ENCODE data around the gene ZNF185. TPM values are rescaled to one million over a fixed set of nuclear protein-coding genes. Genes with fewer than 3 reads are reported as not detected.
A peak's percentile ranks its signal among the peaks of the same experiment; 100 is the strongest.

ZNF185 gene
- total RNA-seq, 2 donors from 2014 or later, result 13.5 to 20.7 TPM

GRCh38 chrX:152902502-152902820, 4.6 kb downstream of the ZNF185 start:
- 93% methylated on average over 4 of the region's 4 CpGs; no CpG with 5 or more reads in 1 of the 2 experiments for WGBS, 2 experiments (ENCODE audit: insufficient coverage in 1 of 2, insufficient read length in 1 of 2)
- no peak overlapping the region for H3K27ac ChIP-seq (ENCODE audit: low read depth, low read length)
- H3K4me1 ChIP-seq (ENCODE audit: control insufficient read depth, insufficient read depth, low read length), result no peaks in the 10 kb centered on the region
- H3K27me3 Mint-ChIP-seq (ENCODE audit: insufficient read depth), result peaks cover 14% of the 10 kb centered on the region
- no peak for TF ChIP-seq CTCF (conservative IDR thresholded peaks at IDR 0.05)
- H3K36me3 Mint-ChIP-seq (ENCODE audit: low read depth), result peaks cover 2% of the 10 kb centered on the region
- no peaks in the 10 kb centered on the region for H3K36me3 ChIP-seq (ENCODE audit: control insufficient read depth, insufficient read depth, low read length)
- H3K27me3 ChIP-seq (ENCODE audit: control insufficient read depth, insufficient read depth, low read length, poor library complexity, severe bottlenecking), result no peaks in the 10 kb centered on the region
- H3K4me3 ChIP-seq (ENCODE audit: low read length), result no peak overlapping the region
- H3K4me3 Mint-ChIP-seq, result no peak overlapping the region
- H3K9me3 ChIP-seq (ENCODE audit: control insufficient read depth, low read length), result no peaks in the 10 kb centered on the region
- peaks cover 9% of the 10 kb centered on the region for H3K4me1 Mint-ChIP-seq
- peak; percentile 42 for DNase-seq
- no peak overlapping the region for H3K27ac Mint-ChIP-seq
- H3K9ac ChIP-seq (ENCODE audit: extremely low read depth, low read length, poor library complexity, severe bottlenecking), result no peak overlapping the region
- H3K9me3 Mint-ChIP-seq, result peaks cover 46% of the 10 kb centered on the region

- no peaks in the 10 kb centered on the region for H3K36me3 ChIP-seq (ENCODE audit: control insufficient read depth, insufficient read depth, low read length)
- WGBS, 2 experiments (ENCODE audit: insufficient coverage in 1 of 2, insufficient read length in 1 of 2), result 91% methylated on average over 6 of the region's 9 CpGs; no CpG with 5 or more reads in 1 of the 2 experiments
- Mint-ChIP-seq H3K9me3 (peaks cover 54% of the 10 kb centered on the region), H3K27me3 (ENCODE audit: insufficient read depth) (peaks cover 14% of the 10 kb centered on the region), H3K27ac (no peak overlapping the region), H3K36me3 (ENCODE audit: low read depth) (peaks cover 2% of the 10 kb centered on the region), H3K4me3 (no peak overlapping the region), H3K4me1 (peaks cover 9% of the 10 kb centered on the region)
- H3K4me1 ChIP-seq (ENCODE audit: control insufficient read depth, insufficient read depth, low read length), result no peaks in the 10 kb centered on the region
- no peaks in the 10 kb centered on the region for H3K27me3 ChIP-seq (ENCODE audit: control insufficient read depth, insufficient read depth, low read length, poor library complexity, severe bottlenecking)
- DNase-seq, result peak; percentile 39
- H3K4me3 ChIP-seq (ENCODE audit: low read length), result no peak overlapping the region
- H3K9me3 ChIP-seq (ENCODE audit: control insufficient read depth, low read length), result no peaks in the 10 kb centered on the region
- no peak overlapping the region for H3K9ac ChIP-seq (ENCODE audit: extremely low read depth, low read length, poor library complexity, severe bottlenecking)
- H3K27ac ChIP-seq (ENCODE audit: low read depth, low read length), result no peak overlapping the region
- no peak for TF ChIP-seq CTCF (conservative IDR thresholded peaks at IDR 0.05)
Measured at GRCh38 chrX:152903589-152903988, 5.7 kb downstream of the ZNF185 start.

GRCh38 chrX:152904151-152905080, 6.5 kb downstream of the ZNF185 start:
- peaks cover 14% of the 10 kb centered on the region for H3K27me3 Mint-ChIP-seq (ENCODE audit: insufficient read depth)
- Histone ChIP-seq H3K27ac (ENCODE audit: low read depth, low read length) (no peak overlapping the region), H3K27me3 (ENCODE audit: control insufficient read depth, insufficient read depth, low read length, poor library complexity, severe bottlenecking) (no peaks in the 10 kb centered on the region), H3K36me3 (ENCODE audit: control insufficient read depth, insufficient read depth, low read length) (no peaks in the 10 kb centered on the region), H3K9me3 (ENCODE audit: control insufficient read depth, low read length) (no peaks in the 10 kb centered on the region), H3K9ac (ENCODE audit: extremely low read depth, low read length, poor library complexity, severe bottlenecking) (no peak overlapping the region), H3K4me1 (ENCODE audit: control insufficient read depth, insufficient read depth, low read length) (no peaks in the 10 kb centered on the region), H3K4me3 (ENCODE audit: low read length) (no peak overlapping the region)
- peak; percentile 77 for TF ChIP-seq CTCF (conservative IDR thresholded peaks at IDR 0.05)
- H3K27ac Mint-ChIP-seq, result peak overlapping the region; percentile 44
- peaks cover 2% of the 10 kb centered on the region for H3K36me3 Mint-ChIP-seq (ENCODE audit: low read depth)
- no peak overlapping the region for H3K4me3 Mint-ChIP-seq
- H3K9me3 Mint-ChIP-seq, result peaks cover 54% of the 10 kb centered on the region
- WGBS, 2 experiments (ENCODE audit: insufficient coverage in 1 of 2, insufficient read length in 1 of 2), result 38 to 40% methylated on average over 2 to 20 of the region's 20 CpGs
- H3K4me1 Mint-ChIP-seq, result peaks cover 9% of the 10 kb centered on the region
- DNase-seq, result peak; percentile 86

All from endodermal cell (in vitro differentiated cells).